GM20431 (cell line): Measurements from ENCODE around the gene PYGB.

ENCODE experiments used
- in situ Hi-C: fragments of 300-500 bp; cut with MseI, MboI; formaldehyde crosslinking; loops from one replicate; pipeline ENCODE4 v1.15.0; 2020; ENCODE audit warnings: low sequenced_read_pairs; ENCODE audit not compliant: unreplicated experiment

The PYGB gene

GRCh38 chr20:25245461-25245860 lies 2.4 kb upstream of the PYGB start:
- in situ Hi-C loops: no loop called here

GRCh38 chr20:25246182-25246999 lies 1.5 kb upstream of the PYGB start:
- in situ Hi-C loops: no loop called here

- in situ Hi-C loops: no loop called here
Measured at GRCh38 chr20:25247000-25247517, 826 bp upstream of the PYGB start.

GRCh38 chr20:25247518-25247955 lies 348 bp upstream of the PYGB start:
- in situ Hi-C loops: no loop called here

GRCh38 chr20:25248786-25249172 lies 894 bp downstream of the PYGB start:
- in situ Hi-C loops: no loop called here

DNA sequence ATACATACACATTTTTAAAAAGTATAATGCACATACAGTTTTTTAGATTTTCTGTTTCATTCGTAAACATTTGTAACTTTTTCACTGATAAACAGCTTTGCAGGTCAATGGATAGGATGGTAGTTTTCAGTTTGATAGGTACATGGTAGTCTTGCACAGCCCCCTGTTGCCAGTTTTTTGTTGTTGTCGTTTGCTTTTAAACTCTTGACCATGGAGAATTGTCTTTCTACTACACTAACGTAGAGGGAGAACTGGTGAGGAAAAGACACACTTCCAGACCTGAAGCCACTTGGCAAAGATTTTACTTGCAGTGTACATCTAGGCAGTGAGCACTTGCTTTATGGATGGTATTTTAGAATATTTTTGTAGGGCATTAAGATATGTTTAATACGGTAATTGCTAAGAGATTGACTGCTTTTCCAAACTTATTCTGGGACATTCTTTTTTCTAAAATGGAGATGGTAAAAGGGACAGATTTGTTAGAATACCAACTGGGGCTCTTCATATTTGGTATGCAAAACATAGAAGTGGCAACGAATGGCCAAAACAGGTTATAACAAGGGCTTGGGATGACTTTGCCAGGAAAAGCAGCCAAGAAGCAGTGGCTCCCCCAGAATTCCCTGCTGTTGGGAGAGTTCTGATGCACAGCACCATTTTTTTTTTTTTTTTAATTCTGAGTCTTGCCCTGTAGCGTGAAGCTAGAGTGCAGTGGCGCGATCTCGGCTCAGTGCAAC lies 1.5 kb downstream of the PYGB start:
- in situ Hi-C loops: no loop called here

DNA sequence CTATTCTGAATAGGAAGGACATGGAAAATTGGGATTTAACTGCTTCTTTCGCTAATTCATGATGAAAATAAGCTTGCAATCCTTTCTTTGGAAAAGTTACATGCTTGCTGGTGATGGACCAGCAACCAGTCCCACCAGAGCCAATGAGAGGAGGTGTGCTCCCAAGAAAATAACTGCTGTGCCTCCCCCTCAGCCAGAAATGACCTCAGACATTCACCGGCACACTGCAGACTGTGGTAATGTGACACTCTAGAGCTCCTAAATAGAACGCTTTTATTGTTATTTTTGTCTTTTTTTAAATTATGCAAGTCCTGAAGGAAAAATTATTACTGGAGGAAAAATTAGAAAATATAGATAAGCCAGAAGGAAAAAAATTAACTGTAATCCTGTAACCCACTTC lies 2.6 kb downstream of the PYGB start:
- in situ Hi-C loops: no loop called here

DNA sequence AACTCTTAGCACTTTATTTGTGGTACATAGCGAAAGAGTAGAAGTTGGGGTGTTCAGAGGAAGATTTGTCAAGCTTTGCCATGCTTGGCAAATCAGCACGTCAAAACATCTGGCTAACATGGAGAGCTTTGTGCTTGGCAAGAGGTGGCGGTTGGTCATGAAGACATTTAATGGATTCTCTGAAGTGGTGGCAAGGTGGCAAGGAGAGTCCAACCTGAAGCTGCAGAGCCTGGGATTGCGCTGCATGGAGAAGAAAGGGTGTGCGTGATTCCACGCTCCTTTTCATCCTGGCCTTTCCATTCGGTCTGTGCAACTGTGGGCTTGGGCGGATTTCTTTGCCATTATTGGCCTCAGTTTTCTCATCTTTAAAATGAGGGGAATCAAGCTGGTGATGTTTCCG lies 3.1 kb downstream of the PYGB start:
- in situ Hi-C loops: no loop called here

GRCh38 chr20:25251558-25251957 lies 3.7 kb downstream of the PYGB start:
- in situ Hi-C loops: no loop called here

DNA sequence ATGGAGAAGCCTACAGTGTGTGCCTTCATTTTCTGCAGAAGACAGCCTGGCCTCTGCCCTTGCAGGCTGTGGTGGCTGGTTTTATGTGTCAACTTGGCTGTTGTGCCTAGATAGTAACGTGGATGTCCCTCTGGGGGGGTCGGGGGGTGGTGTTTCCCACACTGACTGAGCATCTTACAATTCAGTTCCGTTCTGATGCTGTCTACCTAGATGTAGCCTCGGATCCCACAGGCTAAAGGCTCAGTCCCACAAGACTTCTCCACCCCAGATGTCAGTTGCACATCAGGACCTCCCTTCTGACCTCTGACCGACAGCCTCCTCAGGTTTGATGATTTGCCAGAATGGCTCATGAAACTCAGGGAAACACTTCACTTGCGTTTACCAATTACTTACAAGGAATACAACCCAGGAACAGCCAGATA lies 4.4 kb downstream of the PYGB start:
- in situ Hi-C loops: no loop called here

- in situ Hi-C loops: no loop called here
Measured at GRCh38 chr20:25252686-25253421, 5.0 kb downstream of the PYGB start.

- in situ Hi-C loops: no loop called here
Measured at GRCh38 chr20:25253606-25254275, 5.9 kb downstream of the PYGB start.

DNA sequence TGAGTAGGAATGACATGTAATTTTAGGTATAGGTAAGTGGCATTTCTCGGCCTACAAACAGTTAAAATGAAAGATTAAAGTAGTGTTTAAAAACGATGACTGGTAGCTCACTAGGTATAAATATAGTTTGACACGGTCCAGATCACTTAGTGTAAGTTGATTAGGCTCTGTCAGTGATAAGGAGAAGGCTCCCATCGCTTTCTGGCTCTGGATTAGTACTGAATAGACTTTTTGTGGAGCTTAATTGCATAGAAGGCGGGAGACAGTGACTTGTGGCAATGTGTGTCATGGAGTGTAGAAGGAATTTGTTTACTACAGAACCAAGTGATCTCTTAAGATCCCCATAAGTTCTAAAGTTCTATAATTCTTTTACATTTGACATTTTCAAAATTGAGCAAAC lies 6.7 kb downstream of the PYGB start:
- in situ Hi-C loops: no loop called here

DNA sequence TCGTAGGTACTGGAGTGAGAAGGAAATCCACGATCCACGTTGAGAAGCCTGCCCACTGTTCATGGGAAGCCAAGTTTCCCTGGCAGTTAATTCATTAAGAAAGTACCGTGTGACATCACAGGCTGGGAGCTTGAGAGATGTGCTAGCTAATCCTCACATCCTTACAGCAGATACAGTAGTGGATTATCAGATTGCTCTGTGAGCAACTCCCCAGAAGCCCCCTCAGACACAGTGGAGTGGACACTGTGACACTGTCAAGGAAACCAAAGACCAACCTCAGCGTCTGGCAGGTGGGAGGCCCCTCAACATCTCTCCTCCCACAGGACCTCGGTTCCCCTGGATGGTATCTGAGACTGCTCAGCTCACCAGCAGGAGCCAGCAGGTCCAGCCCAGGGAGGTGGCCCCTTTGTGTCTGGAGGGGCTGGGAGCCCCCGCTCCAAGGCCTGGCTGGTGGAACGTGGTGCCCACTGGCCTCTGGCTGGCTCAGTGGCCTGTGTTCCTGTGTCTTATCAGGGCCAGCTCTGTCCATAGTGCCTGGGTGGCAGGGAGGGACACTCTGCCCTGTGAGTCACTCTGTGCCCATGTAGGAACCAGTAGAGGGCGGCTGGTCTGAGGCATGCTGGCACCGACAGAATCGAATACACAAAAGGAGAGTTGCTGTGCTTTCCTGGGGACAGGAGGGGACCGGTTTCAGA lies 7.2 kb downstream of the PYGB start:
- in situ Hi-C loops: no loop called here

DNA sequence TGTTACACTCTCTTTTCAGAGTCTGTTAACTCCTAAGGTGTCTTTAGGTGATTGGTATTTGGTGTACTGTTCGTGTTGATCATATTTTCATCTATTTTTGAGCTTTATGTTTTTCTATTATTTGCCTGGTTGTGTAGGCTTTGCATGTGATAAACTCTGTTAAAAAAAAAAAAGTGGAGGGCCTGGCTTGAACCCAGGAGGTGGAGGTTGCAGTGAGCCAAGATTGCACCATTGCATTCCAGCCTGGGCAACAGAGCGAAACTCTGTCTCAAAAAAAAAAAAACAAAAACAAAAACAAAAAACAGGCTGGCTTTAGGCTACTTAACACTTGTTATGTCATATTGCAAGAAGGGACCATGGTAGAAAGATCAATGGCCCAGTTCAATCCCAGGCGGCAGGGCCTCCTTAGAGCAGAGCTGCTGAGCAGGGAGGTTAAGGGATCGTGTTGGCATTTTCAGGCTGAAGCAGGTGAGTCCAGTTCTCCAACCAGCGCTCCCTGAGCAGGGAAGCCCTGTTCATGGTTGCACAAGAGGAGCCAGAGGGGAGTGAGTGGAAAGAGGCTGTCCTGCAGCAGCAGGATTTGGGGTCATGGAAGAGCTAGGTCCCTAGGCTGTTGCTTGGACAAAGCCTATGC lies 8.5 kb downstream of the PYGB start:
- in situ Hi-C loops: no loop called here

DNA sequence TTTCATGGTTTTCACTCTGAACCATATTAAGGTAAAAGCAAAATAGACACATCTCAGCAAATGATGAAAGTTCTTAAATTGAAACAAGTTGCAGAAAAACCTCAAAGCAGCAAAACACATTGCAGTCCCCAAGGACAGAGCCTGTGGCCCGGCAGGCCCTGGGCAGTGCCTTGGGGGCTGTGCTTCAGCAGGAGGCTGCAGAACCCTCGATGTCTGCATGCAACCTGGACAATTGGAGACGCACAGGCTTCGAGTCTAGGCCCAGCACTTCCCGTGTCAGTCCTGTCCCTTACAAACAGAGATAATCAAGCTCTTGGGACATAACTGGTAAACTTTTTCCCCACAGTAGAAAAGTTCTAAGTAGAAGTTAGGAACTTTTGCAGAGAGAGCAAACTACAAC lies 9.2 kb downstream of the PYGB start:
- in situ Hi-C loops: no loop called here

DNA sequence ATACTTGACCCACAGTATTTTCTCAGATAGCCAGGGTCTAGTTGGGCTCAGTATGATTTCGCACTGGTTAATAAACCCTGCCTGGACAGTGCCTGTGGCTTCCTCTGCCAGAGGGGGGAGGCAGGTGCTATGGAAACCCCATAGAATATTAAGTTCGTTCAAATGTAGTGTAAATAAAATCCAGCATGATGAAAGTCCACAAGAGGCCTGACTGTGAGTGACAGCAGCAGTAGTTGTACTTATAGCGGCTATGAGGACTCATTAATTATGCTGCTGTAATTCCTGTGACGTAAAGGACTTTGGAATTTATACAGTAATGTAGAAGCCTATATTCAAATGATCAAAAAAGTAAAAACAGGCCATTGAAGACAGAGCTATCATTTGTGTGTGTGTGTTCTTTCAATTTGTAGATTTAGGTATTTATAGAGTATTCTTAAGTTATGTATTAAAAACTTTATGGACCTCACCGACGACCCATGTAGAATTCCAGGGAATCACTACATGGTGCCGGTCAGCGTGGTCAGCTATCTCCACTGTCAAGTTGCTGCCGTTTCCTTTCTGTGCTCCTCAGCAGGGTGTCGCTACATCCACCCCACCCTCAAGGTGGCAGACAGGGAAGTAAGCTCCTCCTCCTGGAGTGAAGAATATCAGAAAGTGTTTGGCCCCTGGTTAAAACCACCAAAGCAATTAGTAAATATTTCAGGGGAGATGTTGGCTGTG lies 10.0 kb downstream of the PYGB start:
- in situ Hi-C loops: no loop called here

- in situ Hi-C loops: no loop called here
Measured at GRCh38 chr20:25258476-25258805, 10.6 kb downstream of the PYGB start.

DNA sequence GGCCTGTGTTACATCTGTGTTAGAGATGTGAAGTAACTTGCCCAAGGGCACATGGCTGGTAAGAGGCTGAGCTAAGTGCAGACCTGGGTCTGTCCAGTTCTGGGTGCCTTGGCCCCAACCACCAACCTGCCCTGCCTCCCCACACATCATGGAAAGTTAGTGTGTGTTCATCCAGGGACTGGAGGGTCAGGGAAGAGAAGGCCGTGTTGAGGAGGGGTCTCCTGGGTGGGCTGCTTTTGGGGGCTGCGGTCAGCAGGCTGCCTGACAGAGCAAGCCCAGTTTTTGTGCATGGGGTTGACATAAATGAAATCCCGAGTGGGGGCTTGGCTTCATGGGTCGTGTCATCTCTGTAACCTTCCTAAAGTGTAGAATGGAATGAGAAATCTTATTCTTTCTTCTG lies 10.9 kb downstream of the PYGB start:
- in situ Hi-C loops: no loop called here
